Smooth muscle cell (in vitro differentiated cells): ENCODE results near the gene POC1B. TPM values are rescaled to one million over a fixed set of nuclear protein-coding genes. Genes with fewer than 3 reads are reported as not detected.

Experiments
- DNase-seq: peaks from one replicate; lab custom pipeline; 2025; ENCODE audit not compliant: unreplicated experiment; lab: John Stamatoyannopoulos, UW
- H2AFZ ChIP-seq: fragments of 200-600 bp; sonication (generic); 2 replicates; pipeline ENCODE4 v1.6.0; 2016; ENCODE audit warnings: antibody characterized with exemption, low read depth, mild to moderate bottlenecking
- H3F3A ChIP-seq: fragments of 200-600 bp; sonication (generic); 2 replicates; pipeline ENCODE4 v1.6.0; 2017; ENCODE audit warnings: antibody characterized with exemption, low read depth
- H3K27ac ChIP-seq: fragments of 200-600 bp; sonication (generic); 2 replicates; pipeline ENCODE4 v1.5.1; 2016; ENCODE audit warnings: low read depth, mild to moderate bottlenecking
- H3K27me3 ChIP-seq: fragments of 200-600 bp; sonication (generic); 2 replicates; pipeline ENCODE4 v1.6.1; 2016; ENCODE audit warnings: low read depth, mild to moderate bottlenecking
- H3K36me3 ChIP-seq: fragments of 200-600 bp; sonication (generic); 2 replicates; pipeline ENCODE4 v1.5.1; 2016; ENCODE audit warnings: low read depth
- H3K4me1 ChIP-seq: fragments of 200-600 bp; sonication (generic); 2 replicates; pipeline ENCODE4 v1.5.1; 2016; ENCODE audit warnings: low read depth
- H3K4me2 ChIP-seq: fragments of 200-600 bp; sonication (generic); 2 replicates; pipeline ENCODE4 v1.6.0; 2016; ENCODE audit warnings: mild to moderate bottlenecking
- H3K4me3 ChIP-seq: fragments of 200-600 bp; sonication (generic); 2 replicates; pipeline ENCODE4 v1.5.1; 2016; ENCODE audit warnings: mild to moderate bottlenecking
- H3K79me2 ChIP-seq: fragments of 200-600 bp; sonication (generic); 2 replicates; pipeline ENCODE4 v1.6.0; 2016; ENCODE audit warnings: low read depth, mild to moderate bottlenecking
- H3K9ac ChIP-seq: fragments of 200-600 bp; sonication (generic); 2 replicates; pipeline ENCODE4 v1.6.0; 2016; ENCODE audit warnings: low read depth
- H3K9me3 ChIP-seq: fragments of 200-600 bp; sonication (generic); replicated peaks from 2 replicates; pipeline ENCODE4 v1.5.1; 2016; ENCODE audit warnings: low read depth
- H4K20me1 ChIP-seq: fragments of 200-600 bp; sonication (generic); 2 replicates; pipeline ENCODE4 v1.6.0; 2016; ENCODE audit warnings: low read depth
- WGBS: methylation state at CpG from one replicate; pipeline ENCODE4 v1.1.7; 2016; ENCODE audit warnings: low lambda C conversion rate; 5-methylcytosine and 5-hydroxymethylcytosine counted together
- polyA plus RNA-seq: library from polyadenylated mRNA; unstranded; fragments of >200 nt; fragmentation: Nextera tagmentation; extraction: Ambion mirVana; gene quantifications from 2 replicates; pipeline ENCODE4 v1.2.1, GENCODE V29; 2016
- total RNA-seq: library from RNA; depleted of rRNA; stranded (reverse); fragments of >200 nt; gene quantifications from 2 replicates; pipeline ENCODE4 v1.2.3, GENCODE V29; 2014
- TF ChIP-seq, protein P1 (sequence below): fragments of 200-600 bp; sonication (generic); IDR thresholded peaks from 2 replicates; pipeline ENCODE4 v1.5.1; 2017; ENCODE audit warnings: borderline replicate concordance, mild to moderate bottlenecking, antibody characterized with exemption; ENCODE audit not compliant: insufficient read depth, poor library complexity, severe bottlenecking

POC1B gene
- total and polyA plus RNA-seq, 2 experiments from 2014 or later, result 9.1 to 13.3 TPM

DNA sequence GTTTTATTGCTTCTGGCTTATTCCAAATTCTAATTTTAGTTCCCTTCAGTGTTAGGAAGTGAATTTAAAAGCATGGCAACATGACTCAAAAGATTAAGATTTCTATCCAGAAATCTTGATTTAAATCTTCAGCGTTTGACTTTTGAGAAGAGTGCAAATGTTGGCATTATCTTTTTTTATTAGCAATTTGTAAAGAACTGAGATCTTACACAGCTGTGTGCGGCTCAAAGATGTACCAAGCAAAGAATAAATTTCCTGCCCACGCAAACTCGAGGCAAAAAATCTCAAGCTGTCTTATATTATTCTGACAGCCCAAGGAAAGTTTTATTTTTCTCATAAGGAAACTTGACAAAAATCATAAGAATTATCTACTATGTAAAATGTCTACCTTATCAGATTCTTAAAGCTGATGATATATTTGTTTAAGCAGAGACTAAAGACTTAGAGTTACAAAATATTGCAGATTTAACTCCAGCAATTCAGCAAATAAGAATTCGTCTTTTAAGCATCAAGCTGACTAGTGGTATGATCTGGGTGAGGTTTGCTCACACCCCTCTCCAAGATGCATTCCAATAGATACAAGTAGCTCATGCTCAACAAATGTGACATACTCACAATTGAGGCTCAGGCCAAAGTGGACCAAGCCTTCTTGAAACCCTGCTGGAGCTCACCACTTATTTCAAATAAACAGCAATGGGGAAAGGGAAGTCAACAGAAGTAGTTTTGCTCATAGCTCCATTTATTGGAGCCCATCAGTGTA is 47.4 kb upstream of the POC1B start:
- Histone ChIP-seq H3K9ac (no peak overlapping the region), H3K4me1 (peaks cover 16% of the 10 kb centered on the region), H4K20me1 (no peaks in the 10 kb centered on the region), H3K4me3 (no peak overlapping the region), H3F3A (no peaks in the 10 kb centered on the region), H3K27ac (no peak overlapping the region), H3K36me3 (no peaks in the 10 kb centered on the region), H3K27me3 (no peaks in the 10 kb centered on the region), H3K4me2 (no peak overlapping the region), H3K9me3 (no peaks in the 10 kb centered on the region), H2AFZ (no peak overlapping the region), H3K79me2 (no peaks in the 10 kb centered on the region)
- DNase-seq, result no peak
- TF ChIP-seq, protein P1, sequence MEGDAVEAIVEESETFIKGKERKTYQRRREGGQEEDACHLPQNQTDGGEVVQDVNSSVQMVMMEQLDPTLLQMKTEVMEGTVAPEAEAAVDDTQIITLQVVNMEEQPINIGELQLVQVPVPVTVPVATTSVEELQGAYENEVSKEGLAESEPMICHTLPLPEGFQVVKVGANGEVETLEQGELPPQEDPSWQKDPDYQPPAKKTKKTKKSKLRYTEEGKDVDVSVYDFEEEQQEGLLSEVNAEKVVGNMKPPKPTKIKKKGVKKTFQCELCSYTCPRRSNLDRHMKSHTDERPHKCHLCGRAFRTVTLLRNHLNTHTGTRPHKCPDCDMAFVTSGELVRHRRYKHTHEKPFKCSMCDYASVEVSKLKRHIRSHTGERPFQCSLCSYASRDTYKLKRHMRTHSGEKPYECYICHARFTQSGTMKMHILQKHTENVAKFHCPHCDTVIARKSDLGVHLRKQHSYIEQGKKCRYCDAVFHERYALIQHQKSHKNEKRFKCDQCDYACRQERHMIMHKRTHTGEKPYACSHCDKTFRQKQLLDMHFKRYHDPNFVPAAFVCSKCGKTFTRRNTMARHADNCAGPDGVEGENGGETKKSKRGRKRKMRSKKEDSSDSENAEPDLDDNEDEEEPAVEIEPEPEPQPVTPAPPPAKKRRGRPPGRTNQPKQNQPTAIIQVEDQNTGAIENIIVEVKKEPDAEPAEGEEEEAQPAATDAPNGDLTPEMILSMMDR, result no peak
- WGBS, result 82% methylated on average over 5 of the region's 5 CpGs

DNA sequence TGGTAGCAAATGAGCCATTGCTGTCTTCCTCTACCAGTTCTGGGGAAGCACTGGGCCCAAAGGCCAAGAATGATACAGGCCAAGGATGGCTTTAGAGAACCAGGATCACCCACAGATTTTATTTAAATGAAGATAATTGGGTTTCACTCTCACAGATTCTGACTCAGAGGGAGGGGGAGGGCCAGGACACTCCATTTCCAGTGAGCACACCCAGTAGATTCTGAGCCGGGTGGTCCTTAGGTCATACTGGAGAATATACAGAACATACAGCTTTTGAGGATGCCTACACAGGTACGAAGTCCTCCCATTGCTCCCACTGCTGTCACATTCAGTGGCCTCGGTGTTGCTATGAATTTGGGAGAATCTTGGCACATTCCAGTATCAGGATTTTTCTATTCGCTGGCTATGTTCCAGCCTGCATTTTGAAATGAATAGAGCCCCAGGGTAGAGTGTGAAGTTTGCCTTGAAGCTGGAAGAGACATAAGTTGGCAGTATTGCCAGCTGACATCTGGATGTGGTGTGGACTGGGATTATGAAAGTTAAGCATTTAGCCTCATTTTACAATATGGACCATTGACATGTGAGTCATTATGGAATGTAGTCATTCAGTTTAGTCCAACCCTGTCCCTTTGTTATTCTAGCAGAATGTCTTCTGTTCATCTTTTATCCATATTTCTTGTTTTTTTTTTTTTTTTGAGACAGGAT is 45.8 kb upstream of the POC1B start:
- H3K4me3 ChIP-seq, result no peak overlapping the region
- no peak overlapping the region for H3K9ac ChIP-seq
- no peak overlapping the region for H3K4me2 ChIP-seq
- WGBS, result 94% methylated on average over 4 of the region's 4 CpGs
- H3K27ac ChIP-seq, result no peak overlapping the region
- no peaks in the 10 kb centered on the region for H3F3A ChIP-seq
- peaks cover 16% of the 10 kb centered on the region for H3K4me1 ChIP-seq
- no peaks in the 10 kb centered on the region for H4K20me1 ChIP-seq
- H2AFZ ChIP-seq, result no peak overlapping the region
- H3K79me2 ChIP-seq, result no peaks in the 10 kb centered on the region
- no peaks in the 10 kb centered on the region for H3K27me3 ChIP-seq
- H3K9me3 ChIP-seq, result no peaks in the 10 kb centered on the region
- H3K36me3 ChIP-seq, result no peaks in the 10 kb centered on the region
- no peak for DNase-seq
- TF ChIP-seq, protein P1, result no peak

DNA sequence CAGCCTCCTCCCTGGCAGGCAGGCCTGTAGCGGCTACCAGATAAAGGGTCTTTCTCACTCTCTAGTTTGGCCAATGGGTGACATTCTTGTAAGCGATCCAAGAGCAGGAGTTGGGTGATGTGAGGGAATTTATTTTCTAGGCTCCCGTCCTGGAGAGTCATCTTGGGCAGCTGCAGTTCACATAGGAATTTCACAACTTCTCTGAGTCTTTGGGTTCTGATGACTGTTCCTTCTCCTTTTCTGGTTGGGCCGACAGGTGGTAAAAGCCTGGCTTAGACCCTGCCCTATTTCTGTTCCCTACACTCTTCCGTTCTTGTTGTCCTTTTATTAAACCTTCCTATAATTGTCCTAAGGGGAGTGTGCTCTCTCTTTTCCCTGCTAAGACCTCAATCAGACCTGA is 42.6 kb upstream of the POC1B start:
- H3K4me3 ChIP-seq, result no peak overlapping the region
- H3K27me3 ChIP-seq, result no peaks in the 10 kb centered on the region
- WGBS, result 89% methylated on average over 5 of the region's 5 CpGs
- no peaks in the 10 kb centered on the region for H3K79me2 ChIP-seq
- DNase-seq, result no peak
- TF ChIP-seq, protein P1, result no peak
- no peak overlapping the region for H3K27ac ChIP-seq
- H3K4me2 ChIP-seq, result no peak overlapping the region
- no peaks in the 10 kb centered on the region for H3F3A ChIP-seq
- no peak overlapping the region for H2AFZ ChIP-seq
- H3K36me3 ChIP-seq, result no peaks in the 10 kb centered on the region
- H3K4me1 ChIP-seq, result no peaks in the 10 kb centered on the region
- H4K20me1 ChIP-seq, result no peaks in the 10 kb centered on the region
- no peak overlapping the region for H3K9ac ChIP-seq
- no peaks in the 10 kb centered on the region for H3K9me3 ChIP-seq
